ENCODE data around the gene VSIG4.

- TF ChIP-seq CTCF (IDR thresholded peaks at IDR 0.05) (no peak), EP300 (IDR thresholded peaks at IDR 0.05) (no peak), POLR2A (IDR thresholded peaks at IDR 0.05) (no peak), POLR2AphosphoS5 (IDR thresholded peaks at IDR 0.05) (no peak)
Measured at GRCh38 chrX:66009231-66009845, 30.5 kb downstream of the VSIG4 start.
